Ascending aorta (tissue), 2 donors: ENCODE data around the gene NEBL. TPM values are rescaled to one million over a fixed set of nuclear protein-coding genes. Genes with fewer than 3 reads are reported as not detected.

Experiments
- DNase-seq, 2 donors: peaks; one replicate each; pipeline ENCODE4 v3.0.0-alpha.2; 2019; ENCODE audit warnings: low spot score in 2 of 2
- H3K27ac ChIP-seq, 2 donors: fragments of 200-600 bp; sonication (generic); one replicate each; pipeline ENCODE4 v1.5.1; 2016 to 2017; ENCODE audit warnings: mild to moderate bottlenecking in 1 of 2
- H3K27me3 ChIP-seq: fragments of 200-600 bp; sonication (generic); one replicate; pipeline ENCODE4 v1.5.1; 2017
- H3K36me3 ChIP-seq, 2 donors: fragments of 200-600 bp; sonication (generic); one replicate each; pipeline ENCODE4 v1.5.1; 2016
- H3K4me1 ChIP-seq, 2 donors: fragments of 200-600 bp; sonication (generic); one replicate each; pipeline ENCODE4 v1.5.1; 2016 to 2017; ENCODE audit warnings: mild to moderate bottlenecking in 1 of 2
- H3K4me3 ChIP-seq, 2 donors: fragments of 200-600 bp; sonication (generic); one replicate each; pipeline ENCODE4 v1.5.1; 2016 to 2017; ENCODE audit warnings: mild to moderate bottlenecking in 1 of 2
- H3K9me3 ChIP-seq, 2 donors: fragments of 200-600 bp; sonication (generic); one replicate each; pipeline ENCODE4 v1.5.1; 2016
- intact Hi-C: fragments of 100-400 bp; cut with DNase I; formaldehyde crosslinking; loops from one replicate; pipeline ENCODE4 v1.15.1; 2023
- total RNA-seq: library from RNA; depleted of rRNA; stranded (reverse); fragments of >200 nt; gene quantifications from one replicate; pipeline ENCODE4 v1.1.0, GENCODE V29; 2016
- TF ChIP-seq, protein P1 (sequence below), 3 experiments: fragments of 200-600 bp in 2 of 3; fragments of 450-650 bp in 1 of 3; sonication (generic) in 2 of 3; IDR thresholded peaks; one replicate each; pipeline ENCODE4 v1.5.1; 2016 to 2019; ENCODE audit warnings: antibody characterized with exemption in 3 of 3, mild to moderate bottlenecking in 1 of 3, moderate library complexity in 1 of 3

The NEBL gene
- total RNA-seq, 1 donor from 2014 or later: 0.21 TPM

DNA sequence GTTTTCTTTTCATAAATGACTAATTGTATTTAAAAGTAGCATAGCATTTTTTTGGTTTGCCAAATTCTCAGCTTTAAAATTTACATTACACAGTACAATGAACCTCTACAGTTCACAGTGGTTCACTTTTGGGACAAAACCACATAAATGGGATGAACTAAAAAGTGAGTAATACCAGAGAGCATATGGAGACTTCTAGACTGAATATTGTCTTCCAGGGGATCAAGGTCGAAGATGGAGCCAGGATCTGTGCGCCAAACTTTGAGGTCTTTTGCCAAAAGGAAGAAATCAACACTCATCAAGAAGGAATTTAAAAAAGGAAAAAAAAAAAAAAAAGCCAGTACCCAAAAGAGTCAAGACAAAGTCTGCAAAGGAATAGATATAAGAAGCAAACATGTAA lies 87.5 kb downstream of the NEBL start:
- Histone ChIP-seq H3K4me3 (no peak overlapping the region), H3K9me3 (no peaks in the 10 kb centered on the region), H3K27ac (no peak overlapping the region), H3K36me3 (no peaks in the 10 kb centered on the region), H3K4me1 (no peaks in the 10 kb centered on the region), H3K27me3 (no peaks in the 10 kb centered on the region)
- intact Hi-C loops: no loop called here
- no peak for DNase-seq
- TF ChIP-seq, protein P1, sequence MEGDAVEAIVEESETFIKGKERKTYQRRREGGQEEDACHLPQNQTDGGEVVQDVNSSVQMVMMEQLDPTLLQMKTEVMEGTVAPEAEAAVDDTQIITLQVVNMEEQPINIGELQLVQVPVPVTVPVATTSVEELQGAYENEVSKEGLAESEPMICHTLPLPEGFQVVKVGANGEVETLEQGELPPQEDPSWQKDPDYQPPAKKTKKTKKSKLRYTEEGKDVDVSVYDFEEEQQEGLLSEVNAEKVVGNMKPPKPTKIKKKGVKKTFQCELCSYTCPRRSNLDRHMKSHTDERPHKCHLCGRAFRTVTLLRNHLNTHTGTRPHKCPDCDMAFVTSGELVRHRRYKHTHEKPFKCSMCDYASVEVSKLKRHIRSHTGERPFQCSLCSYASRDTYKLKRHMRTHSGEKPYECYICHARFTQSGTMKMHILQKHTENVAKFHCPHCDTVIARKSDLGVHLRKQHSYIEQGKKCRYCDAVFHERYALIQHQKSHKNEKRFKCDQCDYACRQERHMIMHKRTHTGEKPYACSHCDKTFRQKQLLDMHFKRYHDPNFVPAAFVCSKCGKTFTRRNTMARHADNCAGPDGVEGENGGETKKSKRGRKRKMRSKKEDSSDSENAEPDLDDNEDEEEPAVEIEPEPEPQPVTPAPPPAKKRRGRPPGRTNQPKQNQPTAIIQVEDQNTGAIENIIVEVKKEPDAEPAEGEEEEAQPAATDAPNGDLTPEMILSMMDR (IDR thresholded peaks at IDR 0.05): no peak

DNA sequence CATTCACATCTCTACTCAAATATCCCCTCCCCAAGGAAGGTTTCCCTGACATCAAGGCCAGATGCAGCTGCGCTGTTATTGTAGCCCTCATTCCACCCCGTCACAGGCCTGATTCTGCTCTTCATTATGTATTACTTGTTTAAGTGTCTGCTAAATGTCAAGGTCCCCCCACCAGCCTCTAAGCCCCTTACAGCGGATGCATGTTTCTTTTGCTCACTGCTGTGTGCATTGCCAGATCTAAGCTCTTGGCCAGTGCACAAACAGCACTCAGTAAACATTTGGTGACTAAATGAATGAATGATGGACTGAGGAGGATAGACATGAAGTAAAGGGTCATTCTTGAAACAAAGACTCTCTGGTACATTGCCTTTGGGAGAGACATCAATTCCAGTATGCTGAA lies 90.6 kb downstream of the NEBL start:
- DNase-seq: no peak
- intact Hi-C loops: no loop called here
- no peak overlapping the region for H3K27ac ChIP-seq
- H3K36me3 ChIP-seq: no peaks in the 10 kb centered on the region
- TF ChIP-seq, protein P1 (IDR thresholded peaks at IDR 0.05): no peak
- H3K27me3 ChIP-seq: no peaks in the 10 kb centered on the region
- H3K9me3 ChIP-seq: no peaks in the 10 kb centered on the region
- H3K4me3 ChIP-seq: no peak overlapping the region
- no peaks in the 10 kb centered on the region for H3K4me1 ChIP-seq

DNA sequence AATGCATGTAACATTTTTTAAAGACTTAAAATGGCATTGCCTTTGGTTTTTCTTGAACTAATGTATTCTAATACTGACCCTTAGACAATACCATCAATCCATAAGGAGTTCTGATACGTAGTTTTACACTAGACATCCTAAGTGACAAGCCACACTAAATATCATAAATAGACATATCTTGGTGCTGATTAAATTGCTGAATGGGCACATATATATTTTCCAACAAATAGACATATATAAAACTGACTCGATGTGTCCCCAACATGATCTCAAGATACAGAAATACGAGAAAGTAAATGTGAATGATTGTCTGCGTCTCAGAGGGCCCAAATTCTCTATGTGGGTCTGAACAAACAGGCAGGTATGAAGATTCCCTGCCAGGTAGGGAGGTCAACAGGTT lies 99.8 kb downstream of the NEBL start:
- Histone ChIP-seq H3K27me3 (no peaks in the 10 kb centered on the region), H3K9me3 (no peaks in the 10 kb centered on the region), H3K4me1 (no peaks in the 10 kb centered on the region), H3K27ac (no peak overlapping the region), H3K36me3 (no peaks in the 10 kb centered on the region), H3K4me3 (no peak overlapping the region)
- no peak for DNase-seq
- intact Hi-C loops: no loop called here
- TF ChIP-seq, protein P1 (IDR thresholded peaks at IDR 0.05): no peak

DNA sequence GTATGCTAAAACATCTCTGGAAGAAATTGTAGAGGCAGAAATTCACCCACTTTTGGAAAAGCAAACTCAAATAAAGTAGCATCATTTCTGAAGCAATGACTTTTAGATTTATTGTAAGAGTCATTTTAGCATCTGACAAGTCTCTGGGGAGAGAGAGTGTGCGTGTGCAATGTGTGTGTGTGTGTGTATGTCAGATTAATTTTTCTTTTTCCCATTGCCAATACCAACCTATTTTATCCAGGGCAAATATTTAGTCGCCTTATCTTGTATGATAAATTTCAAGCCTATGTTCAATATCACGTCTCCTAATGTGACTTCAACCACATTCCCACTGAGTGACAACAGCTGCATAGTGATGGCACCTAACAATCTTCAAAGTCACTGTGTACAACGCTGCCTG lies 101.7 kb downstream of the NEBL start:
- Histone ChIP-seq H3K27me3 (no peaks in the 10 kb centered on the region), H3K36me3 (no peaks in the 10 kb centered on the region), H3K27ac (no peak overlapping the region), H3K9me3 (no peaks in the 10 kb centered on the region), H3K4me1 (no peaks in the 10 kb centered on the region), H3K4me3 (no peak overlapping the region)
- TF ChIP-seq, protein P1 (IDR thresholded peaks at IDR 0.05): no peak
- no peak for DNase-seq
- intact Hi-C loops: no loop called here

DNA sequence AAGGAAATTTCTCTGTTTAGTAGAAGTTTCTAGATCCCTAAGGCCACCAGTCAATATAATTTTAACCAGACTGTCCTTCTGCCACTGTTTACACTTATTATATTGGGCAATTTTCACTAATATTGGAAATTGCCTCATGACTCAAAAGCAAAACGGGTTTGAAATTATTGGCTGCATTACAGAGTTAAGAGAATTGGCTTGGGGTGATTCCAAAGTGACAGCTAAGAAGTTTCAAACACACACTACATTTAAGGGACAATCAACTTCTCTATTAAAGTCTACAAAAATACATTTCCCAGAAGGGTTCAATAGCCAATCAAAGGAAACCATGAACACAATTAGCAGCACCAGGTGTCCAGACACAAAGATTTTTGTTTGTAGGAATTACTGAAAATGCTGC lies 111.9 kb downstream of the NEBL start:
- TF ChIP-seq, protein P1 (IDR thresholded peaks at IDR 0.05): no peak
- Histone ChIP-seq H3K27me3 (no peaks in the 10 kb centered on the region), H3K9me3 (no peaks in the 10 kb centered on the region), H3K4me3 (no peak overlapping the region), H3K4me1 (no peaks in the 10 kb centered on the region), H3K36me3 (no peaks in the 10 kb centered on the region), H3K27ac (no peak overlapping the region)
- intact Hi-C loops: no loop called here
- no peak for DNase-seq
